ENCODE results near the gene RAP1GDS1.
"Not testable (repeated sequence)": the region's sequence is repeated elsewhere in the genome, so short reads cannot be mapped to it uniquely, and the experiment has no call there.

The RAP1GDS1 gene

GRCh38 chr4:98289375-98289774, 28.2 kb downstream of the RAP1GDS1 start:
- no peak for FAIRE-seq

- FAIRE-seq: no peak
Measured at GRCh38 chr4:98290511-98290910, 29.3 kb downstream of the RAP1GDS1 start.

GRCh38 chr4:98293104-98293887, 32.1 kb downstream of the RAP1GDS1 start:
- no peak for FAIRE-seq

GRCh38 chr4:98298022-98298421, 36.8 kb downstream of the RAP1GDS1 start:
- no peak for FAIRE-seq

GRCh38 chr4:98300706-98301105, 39.5 kb downstream of the RAP1GDS1 start:
- no peak for FAIRE-seq

GRCh38 chr4:98305576-98305975, 44.4 kb downstream of the RAP1GDS1 start:
- no peak for FAIRE-seq

- no peak for FAIRE-seq
Measured at GRCh38 chr4:98310867-98311266, 49.7 kb downstream of the RAP1GDS1 start.

- no peak for FAIRE-seq
Measured at GRCh38 chr4:98311656-98312055, 50.5 kb downstream of the RAP1GDS1 start.

- FAIRE-seq: no peak
Measured at GRCh38 chr4:98314791-98315565, 53.8 kb downstream of the RAP1GDS1 start.

GRCh38 chr4:98318521-98318920, 57.3 kb downstream of the RAP1GDS1 start:
- FAIRE-seq: no peak

- FAIRE-seq: no peak
Measured at GRCh38 chr4:98319021-98319420, 57.8 kb downstream of the RAP1GDS1 start.

GRCh38 chr4:98326168-98326567, 65.0 kb downstream of the RAP1GDS1 start:
- no peak for FAIRE-seq

GRCh38 chr4:98327694-98328093, 66.5 kb downstream of the RAP1GDS1 start:
- FAIRE-seq: no peak

GRCh38 chr4:98329879-98330640, 68.9 kb downstream of the RAP1GDS1 start:
- not testable (repeated sequence) for FAIRE-seq

GRCh38 chr4:98332017-98332416, 70.8 kb downstream of the RAP1GDS1 start:
- no peak for FAIRE-seq

GRCh38 chr4:98334461-98334860, 73.3 kb downstream of the RAP1GDS1 start:
- no peak for FAIRE-seq

- no peak for FAIRE-seq
Measured at GRCh38 chr4:98338761-98339438, 77.7 kb downstream of the RAP1GDS1 start.

GRCh38 chr4:98341309-98341708, 80.1 kb downstream of the RAP1GDS1 start:
- FAIRE-seq: no peak

GRCh38 chr4:98343626-98344025, 82.4 kb downstream of the RAP1GDS1 start:
- FAIRE-seq: no peak

GRCh38 chr4:98345838-98346237, 84.7 kb downstream of the RAP1GDS1 start:
- FAIRE-seq: no peak

- FAIRE-seq: no peak
Measured at GRCh38 chr4:98352396-98352795, 91.2 kb downstream of the RAP1GDS1 start.

GRCh38 chr4:98352940-98353339, 91.8 kb downstream of the RAP1GDS1 start:
- no peak for FAIRE-seq

Measured in endometrium (tissue), 2 donors.